Measurements from ENCODE around the gene SIAE. TPM values are rescaled to one million over a fixed set of nuclear protein-coding genes. Genes with fewer than 3 reads are reported as not detected.

The SIAE gene
- total and polyA plus RNA-seq, 2 experiments from 2014 or later = 24.0 to 35.5 TPM

- H3K9me2 ChIP-seq (replicated peaks; ENCODE audit: insufficient read depth) = no peaks in the 10 kb centered on the region
- H3K27ac ChIP-seq = no peak overlapping the region
- no peak overlapping the region for H2AFZ ChIP-seq
- no peaks in the 10 kb centered on the region for H3K36me3 ChIP-seq (replicated peaks; ENCODE audit: insufficient read depth, low read depth)
- H3K9me3 ChIP-seq (ENCODE audit: low read depth) = no peaks in the 10 kb centered on the region
- H3K27me3 ChIP-seq = no peaks in the 10 kb centered on the region
- peak; percentile 80 for DNase-seq (ENCODE audit: low spot score)
- no peak overlapping the region for H3K4me2 ChIP-seq
- no peaks in the 10 kb centered on the region for H3K4me1 ChIP-seq (ENCODE audit: insufficient read depth)
- WGBS (ENCODE audit: low lambda C conversion rate, missing lambda C conversion rate) = 45% methylated on average over 3 of the region's 3 CpGs
- no peaks in the 10 kb centered on the region for H3K79me2 ChIP-seq
- no peaks in the 10 kb centered on the region for H4K20me1 ChIP-seq (ENCODE audit: insufficient read depth, poor library complexity, severe bottlenecking)
- TF ChIP-seq, protein P1, sequence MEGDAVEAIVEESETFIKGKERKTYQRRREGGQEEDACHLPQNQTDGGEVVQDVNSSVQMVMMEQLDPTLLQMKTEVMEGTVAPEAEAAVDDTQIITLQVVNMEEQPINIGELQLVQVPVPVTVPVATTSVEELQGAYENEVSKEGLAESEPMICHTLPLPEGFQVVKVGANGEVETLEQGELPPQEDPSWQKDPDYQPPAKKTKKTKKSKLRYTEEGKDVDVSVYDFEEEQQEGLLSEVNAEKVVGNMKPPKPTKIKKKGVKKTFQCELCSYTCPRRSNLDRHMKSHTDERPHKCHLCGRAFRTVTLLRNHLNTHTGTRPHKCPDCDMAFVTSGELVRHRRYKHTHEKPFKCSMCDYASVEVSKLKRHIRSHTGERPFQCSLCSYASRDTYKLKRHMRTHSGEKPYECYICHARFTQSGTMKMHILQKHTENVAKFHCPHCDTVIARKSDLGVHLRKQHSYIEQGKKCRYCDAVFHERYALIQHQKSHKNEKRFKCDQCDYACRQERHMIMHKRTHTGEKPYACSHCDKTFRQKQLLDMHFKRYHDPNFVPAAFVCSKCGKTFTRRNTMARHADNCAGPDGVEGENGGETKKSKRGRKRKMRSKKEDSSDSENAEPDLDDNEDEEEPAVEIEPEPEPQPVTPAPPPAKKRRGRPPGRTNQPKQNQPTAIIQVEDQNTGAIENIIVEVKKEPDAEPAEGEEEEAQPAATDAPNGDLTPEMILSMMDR (IDR thresholded peaks at IDR 0.05; ENCODE audit: poor library complexity) = peak; percentile 85
- no peak for TF ChIP-seq EZH2phosphoT487 (IDR thresholded peaks at IDR 0.05; ENCODE audit: low read depth, severe bottlenecking, unreplicated experiment)
- H3K4me3 ChIP-seq = no peak overlapping the region
Measured at GRCh38 chr11:124586238-124586860, 87.2 kb downstream of the SIAE start.

- H3K9me2 ChIP-seq (replicated peaks; ENCODE audit: insufficient read depth) = no peaks in the 10 kb centered on the region
- WGBS (ENCODE audit: low lambda C conversion rate, missing lambda C conversion rate) = 73% methylated on average over 4 of the region's 4 CpGs
- no peak overlapping the region for H3K4me3 ChIP-seq
- TF ChIP-seq, protein P1 (IDR thresholded peaks at IDR 0.05; ENCODE audit: poor library complexity) = no peak
- no peak for TF ChIP-seq EZH2phosphoT487 (IDR thresholded peaks at IDR 0.05; ENCODE audit: low read depth, severe bottlenecking, unreplicated experiment)
- no peak for TF ChIP-seq EZH2 (IDR thresholded peaks at IDR 0.05; ENCODE audit: borderline replicate concordance)
- no peaks in the 10 kb centered on the region for H3K9me3 ChIP-seq (ENCODE audit: low read depth)
- H3K27ac ChIP-seq = peak overlapping the region; percentile 63
- H3K27me3 ChIP-seq = no peaks in the 10 kb centered on the region
- H3K36me3 ChIP-seq (replicated peaks; ENCODE audit: insufficient read depth, low read depth) = no peaks in the 10 kb centered on the region
- no peaks in the 10 kb centered on the region for H3K79me2 ChIP-seq
- H2AFZ ChIP-seq = no peak overlapping the region
- H3K4me2 ChIP-seq = no peak overlapping the region
- DNase-seq (ENCODE audit: low spot score) = no peak
- H4K20me1 ChIP-seq (ENCODE audit: insufficient read depth, poor library complexity, severe bottlenecking) = no peaks in the 10 kb centered on the region
- H3K4me1 ChIP-seq (ENCODE audit: insufficient read depth) = no peaks in the 10 kb centered on the region
Measured at GRCh38 chr11:124584681-124585372, 88.7 kb downstream of the SIAE start.

DNA sequence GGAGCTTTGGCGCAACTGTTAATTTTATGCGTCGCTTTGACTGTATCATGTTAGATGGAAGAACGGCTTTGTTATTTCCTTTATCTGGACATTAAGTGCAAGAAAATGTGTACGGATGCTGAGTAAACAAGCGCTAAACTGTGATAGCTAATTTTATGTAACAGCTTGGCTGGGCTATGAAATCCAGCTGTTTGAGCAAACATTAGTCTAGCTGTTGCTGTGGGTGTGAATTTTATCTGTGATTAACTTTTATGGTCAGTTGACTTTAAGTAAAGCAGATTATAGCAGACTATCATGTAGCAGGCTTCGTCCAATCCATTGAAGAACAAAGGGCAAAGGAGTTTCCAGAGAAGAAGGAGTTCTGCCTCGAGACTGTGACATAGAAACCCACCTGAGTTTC is 89.8 kb downstream of the SIAE start:
- TF ChIP-seq EZH2phosphoT487 (IDR thresholded peaks at IDR 0.05; ENCODE audit: low read depth, severe bottlenecking, unreplicated experiment) = no peak
- TF ChIP-seq, protein P1 (IDR thresholded peaks at IDR 0.05; ENCODE audit: poor library complexity) = no peak
- TF ChIP-seq EZH2 (IDR thresholded peaks at IDR 0.05; ENCODE audit: borderline replicate concordance) = no peak
- H4K20me1 ChIP-seq (ENCODE audit: insufficient read depth, poor library complexity, severe bottlenecking) = no peaks in the 10 kb centered on the region
- H3K4me1 ChIP-seq (ENCODE audit: insufficient read depth) = no peaks in the 10 kb centered on the region
- H3K9me2 ChIP-seq (replicated peaks; ENCODE audit: insufficient read depth) = no peaks in the 10 kb centered on the region
- WGBS (ENCODE audit: low lambda C conversion rate, missing lambda C conversion rate) = 71% methylated on average over 8 of the region's 8 CpGs
- H2AFZ ChIP-seq = no peak overlapping the region
- H3K36me3 ChIP-seq (replicated peaks; ENCODE audit: insufficient read depth, low read depth) = no peaks in the 10 kb centered on the region
- peak; percentile 12 for DNase-seq (ENCODE audit: low spot score)
- H3K9me3 ChIP-seq (ENCODE audit: low read depth) = no peaks in the 10 kb centered on the region
- H3K27ac ChIP-seq = peak overlapping the region; percentile 63
- no peaks in the 10 kb centered on the region for H3K27me3 ChIP-seq
- no peaks in the 10 kb centered on the region for H3K79me2 ChIP-seq
- peak overlapping the region; percentile 23 for H3K4me2 ChIP-seq
- H3K4me3 ChIP-seq = no peak overlapping the region

Small RNA genes lying within 50 kb of the gene (small RNA-seq; reads per million reads assigned to genes)
- not detected for gene RNA5SP352

Other genes starting within 250 kb of the SIAE start
- not detected in 2 replicates for gene OR8B4, start 248.9 kb downstream of the SIAE start, total RNA-seq
- gene OR8B4, start 248.9 kb downstream of the SIAE start, polyA plus RNA-seq = not detected in 2 replicates
- gene OR8B8, start 228.0 kb downstream of the SIAE start, total RNA-seq = not detected in 2 replicates
- not detected in 2 replicates for gene OR8B8, start 228.0 kb downstream of the SIAE start, polyA plus RNA-seq
- not detected in 2 replicates for gene OR8B12, start 130.1 kb downstream of the SIAE start, total RNA-seq
- gene OR8B12, start 130.1 kb downstream of the SIAE start, polyA plus RNA-seq = not detected in 2 replicates
- not detected in 2 replicates for gene OR8A1, start 103.7 kb downstream of the SIAE start, total RNA-seq
- not detected in 2 replicates for gene OR8A1, start 103.7 kb downstream of the SIAE start, polyA plus RNA-seq
- gene PANX3, start 62.3 kb downstream of the SIAE start, total RNA-seq = not detected in 2 replicates
- 0.09 and 0.25 TPM in 2 replicates for gene PANX3, start 62.3 kb downstream of the SIAE start, polyA plus RNA-seq
- 34.6 and 41.4 TPM in 2 replicates for gene TBRG1, start 50.9 kb downstream of the SIAE start, total RNA-seq
- gene TBRG1, start 50.9 kb downstream of the SIAE start, polyA plus RNA-seq = 35.0 and 45.2 TPM in 2 replicates
- 5.8 and 7.2 TPM in 2 replicates for gene SPA17, start 165 bp upstream of the SIAE start, total RNA-seq
- gene SPA17, start 165 bp upstream of the SIAE start, polyA plus RNA-seq = 3.8 and 5.8 TPM in 2 replicates
- not detected in 2 replicates for gene NRGN, start 66.2 kb upstream of the SIAE start, total RNA-seq
- 1.1 and 1.2 TPM in 2 replicates for gene NRGN, start 66.2 kb upstream of the SIAE start, polyA plus RNA-seq
- 22.6 and 22.9 TPM in 2 replicates for gene VSIG2, start 78.5 kb upstream of the SIAE start, total RNA-seq
- gene VSIG2, start 78.5 kb upstream of the SIAE start, polyA plus RNA-seq = 34.3 and 38.9 TPM in 2 replicates
- gene ESAM, start 88.6 kb upstream of the SIAE start, total RNA-seq = 2.0 and 3.6 TPM in 2 replicates
- 3.9 and 7.9 TPM in 2 replicates for gene ESAM, start 88.6 kb upstream of the SIAE start, polyA plus RNA-seq
- 14.9 and 18.3 TPM in 2 replicates for gene MSANTD2, start 126.7 kb upstream of the SIAE start, total RNA-seq
- gene MSANTD2, start 126.7 kb upstream of the SIAE start, polyA plus RNA-seq = 10.8 and 11.2 TPM in 2 replicates
- gene ROBO3, start 191.7 kb upstream of the SIAE start, total RNA-seq = 3.7 and 5.0 TPM in 2 replicates
- 10.4 and 11.0 TPM in 2 replicates for gene ROBO3, start 191.7 kb upstream of the SIAE start, polyA plus RNA-seq
- 0.48 and 2.0 TPM in 2 replicates for gene ROBO4, start 224.1 kb upstream of the SIAE start, total RNA-seq
- 0.28 TPM in 1 of 2 replicates, not detected in the other for gene ROBO4, start 224.1 kb upstream of the SIAE start, polyA plus RNA-seq
- not detected in 2 replicates for gene HEPN1, start 245.5 kb upstream of the SIAE start, total RNA-seq
- gene HEPN1, start 245.5 kb upstream of the SIAE start, polyA plus RNA-seq = not detected in 2 replicates

Measured in hepatocyte (in vitro differentiated cells).